Activated CD4-positive, alpha-beta T cell treated with anti-CD3 and anti-CD28 coated beads for 36 hours (primary cell): ENCODE data around the gene BEGAIN. TPM values are rescaled to one million over a fixed set of nuclear protein-coding genes. Genes with fewer than 3 reads are reported as not detected.

ENCODE experiments used
- ATAC-seq: fragments of 200-7000 bp; cut with Tn5 transposase; one replicate; pipeline ENCODE4 v1.10.0; 2021; ENCODE audit warnings: mild to moderate bottlenecking, moderate library complexity
- CTCF ChIA-PET: fragments of 350-600 bp; sonication (Branson Sonifier 250); formaldehyde crosslinking; loops from one replicate; lab custom pipeline; 2021; ENCODE audit warnings: antibody characterized with exemption; lab: Charles Lee
- POLR2A ChIA-PET: fragments of 350-600 bp; sonication (Branson Sonifier 250); formaldehyde crosslinking; loops from one replicate; lab custom pipeline; 2021; ENCODE audit warnings: antibody characterized with exemption, inconsistent platforms; lab: Charles Lee
- DNase-seq: peaks from one replicate; pipeline ENCODE4 v3.0.0-alpha.2; 2020
- H3K27ac Mint-ChIP-seq: one replicate; pipeline ENCODE4 v1.8.0; 2021; ENCODE audit warnings: mixed read lengths
- H3K27me3 Mint-ChIP-seq: one replicate; pipeline ENCODE4 v1.8.0; 2021; ENCODE audit warnings: mixed read lengths
- H3K36me3 Mint-ChIP-seq: one replicate; pipeline ENCODE4 v1.8.0; 2021; ENCODE audit warnings: low read depth, mixed read lengths
- H3K4me1 Mint-ChIP-seq: one replicate; pipeline ENCODE4 v1.8.0; 2021; ENCODE audit warnings: mixed read lengths
- H3K4me3 Mint-ChIP-seq: one replicate; pipeline ENCODE4 v1.8.0; 2021; ENCODE audit warnings: mild to moderate bottlenecking, moderate library complexity, mixed read lengths
- H3K9me3 Mint-ChIP-seq: one replicate; pipeline ENCODE4 v1.8.0; 2021; ENCODE audit warnings: low read depth, mixed read lengths
- intact Hi-C, 2 experiments: fragments of 100-400 bp; cut with DNase I in 1 of 2; cut with micrococcal nuclease in 1 of 2; formaldehyde crosslinking; loops; one replicate each; pipeline versions ENCODE4 v1.14.2 to v1.15.1; 2022 to 2024; cut with DNase I, micrococcal nuclease
- total RNA-seq, 2 experiments: library from RNA; stranded (reverse); gene quantifications; one replicate each; pipeline ENCODE4 v1.2.3, GENCODE V29; 2021

BEGAIN gene
- total RNA-seq, 2 experiments from 2014 or later: 3.1 to 3.5 TPM

- ATAC-seq (no peak), DNase-seq (peak; percentile 2)
- ChIA-PET CTCF (no interaction called here), POLR2A (no interaction called here)
- Mint-ChIP-seq H3K9me3 (no peaks in the 10 kb centered on the region), H3K4me3 (no peak overlapping the region), H3K27ac (no peak overlapping the region), H3K36me3 (no peaks in the 10 kb centered on the region), H3K4me1 (no peaks in the 10 kb centered on the region), H3K27me3 (no peaks in the 10 kb centered on the region)
- intact Hi-C loops: no loop called here
These were observed 9.2 kb downstream of the BEGAIN start for GRCh38 chr14:100577986-100578431.

GRCh38 chr14:100577321-100577985 is 9.8 kb downstream of the BEGAIN start:
- ChIA-PET POLR2A (no interaction called here), CTCF (interaction anchor here (0.7 kb wide), 1 partner anchor 68 kb away, joined by 3 read pairs; no protein-coding TSS in a partner anchor)
- H3K36me3 Mint-ChIP-seq: no peaks in the 10 kb centered on the region
- ATAC-seq: no peak
- no peak overlapping the region for H3K27ac Mint-ChIP-seq
- no peaks in the 10 kb centered on the region for H3K27me3 Mint-ChIP-seq
- no peak overlapping the region for H3K4me3 Mint-ChIP-seq
- peak; percentile 2 for DNase-seq
- H3K4me1 Mint-ChIP-seq: no peaks in the 10 kb centered on the region
- no peaks in the 10 kb centered on the region for H3K9me3 Mint-ChIP-seq
- intact Hi-C loops: no loop called here

- Mint-ChIP-seq H3K4me3 (no peak overlapping the region), H3K36me3 (no peaks in the 10 kb centered on the region), H3K9me3 (no peaks in the 10 kb centered on the region), H3K27me3 (no peaks in the 10 kb centered on the region), H3K4me1 (no peaks in the 10 kb centered on the region), H3K27ac (no peak overlapping the region)
- ATAC-seq: no peak
- ChIA-PET POLR2A (no interaction called here), CTCF (interaction anchor here (0.7 to 0.9 kb wide), 2 partner anchors 69 to 77 kb away, joined by 3 read pairs; no protein-coding TSS in a partner anchor)
- DNase-seq: peak; percentile 3
- intact Hi-C loops: no loop called here
These were observed 10.8 kb downstream of the BEGAIN start for GRCh38 chr14:100576091-100577085.

- intact Hi-C loops: no loop called here
- CTCF ChIA-PET: no interaction called here
- Mint-ChIP-seq H3K4me3 (no peak overlapping the region), H3K4me1 (no peaks in the 10 kb centered on the region), H3K27me3 (peaks cover 6% of the 10 kb centered on the region), H3K9me3 (no peaks in the 10 kb centered on the region), H3K36me3 (no peaks in the 10 kb centered on the region), H3K27ac (no peak overlapping the region)
- DNase-seq: no peak
- POLR2A ChIA-PET: no interaction called here
- ATAC-seq: no peak
These were observed 11.8 kb downstream of the BEGAIN start for GRCh38 chr14:100575266-100575995.

GRCh38 chr14:100574642-100575031 is 12.6 kb downstream of the BEGAIN start:
- intact Hi-C loops: no loop called here

GRCh38 chr14:100573757-100574641 is 13.2 kb downstream of the BEGAIN start:
- intact Hi-C loops: no loop called here
- Mint-ChIP-seq H3K36me3 (no peaks in the 10 kb centered on the region), H3K9me3 (no peaks in the 10 kb centered on the region), H3K4me3 (no peak overlapping the region), H3K27ac (no peak overlapping the region), H3K4me1 (peaks cover 2% of the 10 kb centered on the region), H3K27me3 (peaks cover 14% of the 10 kb centered on the region)
- DNase-seq (no peak), ATAC-seq (no peak)
- POLR2A ChIA-PET: no interaction called here
- CTCF ChIA-PET: no interaction called here

More at GRCh38 chr14:100574642-100575031, 12.6 kb downstream of the BEGAIN start:
- Mint-ChIP-seq H3K4me1 (no peaks in the 10 kb centered on the region), H3K27ac (no peak overlapping the region), H3K36me3 (no peaks in the 10 kb centered on the region), H3K27me3 (peaks cover 8% of the 10 kb centered on the region), H3K9me3 (no peaks in the 10 kb centered on the region), H3K4me3 (no peak overlapping the region)
- no peak for ATAC-seq
- POLR2A ChIA-PET: no interaction called here
- no peak for DNase-seq
- CTCF ChIA-PET: no interaction called here

- Mint-ChIP-seq H3K4me3 (no peak overlapping the region), H3K4me1 (peaks cover 2% of the 10 kb centered on the region), H3K27ac (no peak overlapping the region), H3K36me3 (no peaks in the 10 kb centered on the region), H3K9me3 (no peaks in the 10 kb centered on the region), H3K27me3 (peaks cover 14% of the 10 kb centered on the region)
- CTCF ChIA-PET: no interaction called here
- intact Hi-C loops: no loop called here
- no peak for ATAC-seq
- POLR2A ChIA-PET: no interaction called here
- DNase-seq: no peak
These were observed 14.0 kb downstream of the BEGAIN start for GRCh38 chr14:100573002-100573756.

GRCh38 chr14:100572543-100572942 is 14.7 kb downstream of the BEGAIN start:
- peaks cover 14% of the 10 kb centered on the region for H3K27me3 Mint-ChIP-seq
- no peak for DNase-seq
- ChIA-PET CTCF (no interaction called here), POLR2A (no interaction called here)
- H3K27ac Mint-ChIP-seq: no peak overlapping the region
- H3K4me1 Mint-ChIP-seq: peaks cover 2% of the 10 kb centered on the region
- intact Hi-C loops: no loop called here
- no peak for ATAC-seq
- H3K36me3 Mint-ChIP-seq: no peaks in the 10 kb centered on the region
- H3K4me3 Mint-ChIP-seq: no peak overlapping the region
- no peaks in the 10 kb centered on the region for H3K9me3 Mint-ChIP-seq

- intact Hi-C loops: no loop called here
- Mint-ChIP-seq H3K27ac (no peak overlapping the region), H3K9me3 (no peaks in the 10 kb centered on the region), H3K4me1 (peaks cover 5% of the 10 kb centered on the region), H3K36me3 (no peaks in the 10 kb centered on the region), H3K27me3 (peaks cover 17% of the 10 kb centered on the region), H3K4me3 (no peak overlapping the region)
- ChIA-PET POLR2A (no interaction called here), CTCF (interaction anchor here (0.8 to 1.2 kb wide), 2 partner anchors 82 to 417 kb away, joined by 3 to 4 read pairs; no protein-coding TSS in a partner anchor)
- ATAC-seq (no peak), DNase-seq (no peak)
These were observed 15.4 kb downstream of the BEGAIN start for GRCh38 chr14:100571837-100572236.
